ENCODE results near the gene WWP2. TPM values are rescaled to one million over a fixed set of nuclear protein-coding genes. Genes with fewer than 3 reads are reported as not detected.

Gene WWP2
- total RNA-seq, 1 experiment from 2014 or later = 22.8 TPM

DNA sequence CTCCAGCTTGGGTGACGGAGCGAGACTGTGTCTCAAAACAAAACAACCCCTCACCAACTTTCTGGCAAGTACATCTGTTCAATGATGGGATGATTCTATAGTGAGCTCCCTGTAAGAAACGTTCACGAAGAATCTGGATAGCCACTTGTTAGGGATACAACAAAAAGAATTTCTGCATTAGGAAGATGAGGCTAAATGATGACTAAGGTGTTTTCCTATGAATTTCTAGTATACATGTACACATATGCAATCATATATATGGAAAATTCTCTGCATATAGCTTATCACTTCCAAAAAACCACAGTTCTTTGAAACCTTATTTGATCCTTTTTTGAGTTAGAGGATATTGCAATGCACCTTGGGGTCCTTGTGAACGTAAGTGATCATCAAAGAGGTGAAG lies 124.6 kb downstream of the WWP2 start:
- ATAC-seq = no peak
- Histone ChIP-seq H3K36me3 (ENCODE audit: control insufficient read depth, insufficient read depth, low read length) (no peaks in the 10 kb centered on the region), H3K27me3 (ENCODE audit: control insufficient read depth, insufficient read depth, low read length) (no peaks in the 10 kb centered on the region), H3K9me3 (ENCODE audit: control insufficient read depth, insufficient read depth, low read depth, low read length) (no peaks in the 10 kb centered on the region), H3K4me1 (ENCODE audit: control insufficient read depth, insufficient read depth, low read length) (no peaks in the 10 kb centered on the region), H3K4me3 (ENCODE audit: low read depth in 2 of 2, low read length in 2 of 2) (no peak overlapping the region), H3K27ac (ENCODE audit: low read length) (no peak overlapping the region)
- intact Hi-C loops (cut with micrococcal nuclease; ENCODE audit: unreplicated experiment) (no loop called here), in situ Hi-C loops (cut with HindIII; ENCODE audit: low pct_unique_long_range_greater_than_20kb, low sequenced_read_pairs) (no loop called here)
- no TSS peak for BruUV-seq (replicated peaks)
- POLR2A ChIA-PET = no interaction called here
- CTCF ChIA-PET = no interaction called here
- DNase-seq (ENCODE audit: low read depth, low spot score) = no peak
- TF ChIP-seq, protein P1, sequence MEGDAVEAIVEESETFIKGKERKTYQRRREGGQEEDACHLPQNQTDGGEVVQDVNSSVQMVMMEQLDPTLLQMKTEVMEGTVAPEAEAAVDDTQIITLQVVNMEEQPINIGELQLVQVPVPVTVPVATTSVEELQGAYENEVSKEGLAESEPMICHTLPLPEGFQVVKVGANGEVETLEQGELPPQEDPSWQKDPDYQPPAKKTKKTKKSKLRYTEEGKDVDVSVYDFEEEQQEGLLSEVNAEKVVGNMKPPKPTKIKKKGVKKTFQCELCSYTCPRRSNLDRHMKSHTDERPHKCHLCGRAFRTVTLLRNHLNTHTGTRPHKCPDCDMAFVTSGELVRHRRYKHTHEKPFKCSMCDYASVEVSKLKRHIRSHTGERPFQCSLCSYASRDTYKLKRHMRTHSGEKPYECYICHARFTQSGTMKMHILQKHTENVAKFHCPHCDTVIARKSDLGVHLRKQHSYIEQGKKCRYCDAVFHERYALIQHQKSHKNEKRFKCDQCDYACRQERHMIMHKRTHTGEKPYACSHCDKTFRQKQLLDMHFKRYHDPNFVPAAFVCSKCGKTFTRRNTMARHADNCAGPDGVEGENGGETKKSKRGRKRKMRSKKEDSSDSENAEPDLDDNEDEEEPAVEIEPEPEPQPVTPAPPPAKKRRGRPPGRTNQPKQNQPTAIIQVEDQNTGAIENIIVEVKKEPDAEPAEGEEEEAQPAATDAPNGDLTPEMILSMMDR (IDR thresholded peaks at IDR 0.05) = no peak
- TF ChIP-seq POLR2AphosphoS5 (IDR thresholded peaks at IDR 0.05; ENCODE audit: low read depth, low read length) = no peak
- no peak for TF ChIP-seq TCF7L2 (IDR thresholded peaks at IDR 0.05; ENCODE audit: low read depth, low read length)
- TF ChIP-seq SIN3A (IDR thresholded peaks at IDR 0.05; ENCODE audit: borderline replicate concordance, insufficient read depth, low read depth, low read length) = no peak
- TF ChIP-seq, protein P2, sequence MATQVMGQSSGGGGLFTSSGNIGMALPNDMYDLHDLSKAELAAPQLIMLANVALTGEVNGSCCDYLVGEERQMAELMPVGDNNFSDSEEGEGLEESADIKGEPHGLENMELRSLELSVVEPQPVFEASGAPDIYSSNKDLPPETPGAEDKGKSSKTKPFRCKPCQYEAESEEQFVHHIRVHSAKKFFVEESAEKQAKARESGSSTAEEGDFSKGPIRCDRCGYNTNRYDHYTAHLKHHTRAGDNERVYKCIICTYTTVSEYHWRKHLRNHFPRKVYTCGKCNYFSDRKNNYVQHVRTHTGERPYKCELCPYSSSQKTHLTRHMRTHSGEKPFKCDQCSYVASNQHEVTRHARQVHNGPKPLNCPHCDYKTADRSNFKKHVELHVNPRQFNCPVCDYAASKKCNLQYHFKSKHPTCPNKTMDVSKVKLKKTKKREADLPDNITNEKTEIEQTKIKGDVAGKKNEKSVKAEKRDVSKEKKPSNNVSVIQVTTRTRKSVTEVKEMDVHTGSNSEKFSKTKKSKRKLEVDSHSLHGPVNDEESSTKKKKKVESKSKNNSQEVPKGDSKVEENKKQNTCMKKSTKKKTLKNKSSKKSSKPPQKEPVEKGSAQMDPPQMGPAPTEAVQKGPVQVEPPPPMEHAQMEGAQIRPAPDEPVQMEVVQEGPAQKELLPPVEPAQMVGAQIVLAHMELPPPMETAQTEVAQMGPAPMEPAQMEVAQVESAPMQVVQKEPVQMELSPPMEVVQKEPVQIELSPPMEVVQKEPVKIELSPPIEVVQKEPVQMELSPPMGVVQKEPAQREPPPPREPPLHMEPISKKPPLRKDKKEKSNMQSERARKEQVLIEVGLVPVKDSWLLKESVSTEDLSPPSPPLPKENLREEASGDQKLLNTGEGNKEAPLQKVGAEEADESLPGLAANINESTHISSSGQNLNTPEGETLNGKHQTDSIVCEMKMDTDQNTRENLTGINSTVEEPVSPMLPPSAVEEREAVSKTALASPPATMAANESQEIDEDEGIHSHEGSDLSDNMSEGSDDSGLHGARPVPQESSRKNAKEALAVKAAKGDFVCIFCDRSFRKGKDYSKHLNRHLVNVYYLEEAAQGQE (IDR thresholded peaks at IDR 0.05; ENCODE audit: insufficient read depth in 1 of 2, low read depth in 2 of 2, low read length in 1 of 2) = no peak

DNA sequence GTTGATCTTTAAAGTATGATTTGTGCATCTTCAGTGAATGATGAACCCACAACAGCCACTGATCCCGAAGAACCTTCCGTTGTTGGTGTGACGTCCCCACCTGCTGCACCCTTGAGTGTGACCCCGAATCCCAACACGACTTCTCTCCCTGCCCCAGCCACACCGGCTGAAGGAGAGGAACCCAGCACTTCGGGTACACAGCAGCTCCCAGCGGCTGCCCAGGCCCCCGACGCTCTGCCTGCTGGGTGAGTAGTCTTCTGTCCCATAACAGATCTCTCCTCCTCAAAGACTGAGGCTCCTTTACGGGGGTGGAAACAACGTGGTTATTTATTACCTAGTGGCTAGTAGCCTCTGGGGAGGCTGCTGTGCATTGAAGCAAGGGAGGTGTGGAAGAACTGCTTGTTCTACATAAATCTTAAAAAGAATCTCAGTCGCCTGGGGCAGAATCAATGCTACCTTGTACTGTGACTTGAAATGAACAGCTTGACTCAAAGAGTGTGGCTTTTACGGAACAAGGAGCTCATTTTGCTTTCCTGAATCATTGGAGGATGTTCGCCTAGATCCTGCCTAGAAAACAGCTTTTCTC lies 126.0 kb downstream of the WWP2 start:
- ChIA-PET CTCF (no interaction called here), POLR2A (no interaction called here)
- ATAC-seq (no peak), DNase-seq (ENCODE audit: low read depth, low spot score) (no peak)
- H3K4me1 ChIP-seq (ENCODE audit: control insufficient read depth, insufficient read depth, low read length) = no peaks in the 10 kb centered on the region
- in situ Hi-C loops (cut with HindIII; ENCODE audit: low pct_unique_long_range_greater_than_20kb, low sequenced_read_pairs) = no loop called here
- H3K9me3 ChIP-seq (ENCODE audit: control insufficient read depth, insufficient read depth, low read depth, low read length) = no peaks in the 10 kb centered on the region
- no peak overlapping the region for H3K4me3 ChIP-seq (ENCODE audit: low read depth in 2 of 2, low read length in 2 of 2)
- H3K27ac ChIP-seq (ENCODE audit: low read length) = no peak overlapping the region
- intact Hi-C loops (cut with micrococcal nuclease; ENCODE audit: unreplicated experiment) = no loop called here
- TF ChIP-seq, protein P2 (IDR thresholded peaks at IDR 0.05; ENCODE audit: insufficient read depth in 1 of 2, low read depth in 2 of 2, low read length in 1 of 2) = no peak
- TF ChIP-seq, protein P1 (IDR thresholded peaks at IDR 0.05) = no peak
- TF ChIP-seq SIN3A (IDR thresholded peaks at IDR 0.05; ENCODE audit: borderline replicate concordance, insufficient read depth, low read depth, low read length) (no peak), POLR2AphosphoS5 (IDR thresholded peaks at IDR 0.05; ENCODE audit: low read depth, low read length) (no peak), TCF7L2 (IDR thresholded peaks at IDR 0.05; ENCODE audit: low read depth, low read length) (no peak)
- H3K27me3 ChIP-seq (ENCODE audit: control insufficient read depth, insufficient read depth, low read length) = no peaks in the 10 kb centered on the region
- no peaks in the 10 kb centered on the region for H3K36me3 ChIP-seq (ENCODE audit: control insufficient read depth, insufficient read depth, low read length)
- no TSS peak for BruUV-seq (replicated peaks)
